Memory B cell (primary cell): ENCODE measurements around the gene CP.

Source experiments
- ATAC-seq: fragments of 150-1000 bp; cut with Tn5 transposase; 2 replicates; pipeline ENCODE4 v1.10.0; 2021; ENCODE audit warnings: low read depth, mild to moderate bottlenecking, moderate library complexity
- DNase-seq, 2 donors: peaks; one replicate each; pipeline ENCODE4 v3.0.0; 2022; ENCODE audit warnings: low spot score in 2 of 2
- H3K27ac Mint-ChIP-seq: one replicate; pipeline ENCODE4 v1.8.0; 2022; ENCODE audit warnings: mild to moderate bottlenecking, moderate library complexity, mixed read lengths
- H3K27me3 Mint-ChIP-seq: one replicate; pipeline ENCODE4 v1.8.0; 2022; ENCODE audit warnings: mixed read lengths
- H3K36me3 Mint-ChIP-seq: one replicate; pipeline ENCODE4 v1.8.0; 2022; ENCODE audit warnings: mild to moderate bottlenecking, mixed read lengths
- H3K4me1 Mint-ChIP-seq: one replicate; pipeline ENCODE4 v1.8.0; 2022; ENCODE audit warnings: mixed read lengths
- H3K4me3 Mint-ChIP-seq: one replicate; pipeline ENCODE4 v1.8.0; 2022; ENCODE audit warnings: mild to moderate bottlenecking, moderate library complexity, mixed read lengths
- H3K9me3 Mint-ChIP-seq: one replicate; pipeline ENCODE4 v1.8.0; 2022; ENCODE audit warnings: mixed read lengths

CP gene

DNA sequence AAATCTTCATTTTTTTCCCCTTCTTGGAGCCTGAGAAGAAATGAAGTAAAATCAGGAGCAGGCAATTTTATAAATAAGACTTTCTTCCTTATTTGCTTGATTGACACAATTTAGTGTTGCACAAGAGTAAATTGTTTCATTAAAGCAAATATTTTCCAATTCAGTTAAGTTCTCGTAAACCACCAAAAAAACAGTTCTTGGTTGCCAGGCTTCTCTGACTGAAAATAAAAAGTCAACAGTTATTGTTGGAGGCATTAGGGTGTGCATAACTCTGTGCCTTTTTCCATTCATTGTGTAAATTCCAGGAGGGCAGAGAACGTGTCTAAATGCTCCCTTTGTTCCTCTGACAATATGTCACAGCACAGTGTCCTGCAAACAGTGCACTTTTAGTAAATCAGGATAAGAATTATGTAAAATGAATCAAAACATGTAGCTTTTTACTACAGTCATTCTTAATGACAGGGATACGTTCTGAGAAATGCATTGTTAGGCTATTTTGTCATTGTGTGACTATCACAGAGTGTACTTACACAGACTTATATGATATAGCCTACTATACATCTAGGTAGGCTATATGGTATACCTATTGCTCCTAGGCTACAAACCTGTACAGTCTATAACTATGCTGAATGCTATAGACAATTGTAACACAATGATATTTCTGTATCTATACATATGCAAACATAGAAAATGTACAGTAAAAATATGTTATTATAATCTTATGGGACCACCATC is at the start of gene CP:
CP (minus strand) TSS at position 47 of the 735 bp plus-strand sequence; CDS start at position 10, 37 bp downstream.
- Mint-ChIP-seq H3K27ac (no peak within 1 kb of the TSS), H3K9me3 (no peaks in the 10 kb centered on the region), H3K36me3 (no peaks in the 10 kb centered on the region), H3K4me3 (no peak within 1 kb of the TSS), H3K4me1 (peaks cover 18% of the 10 kb centered on the region), H3K27me3 (no peaks in the 10 kb centered on the region)
- ATAC-seq, result no peak
- DNase-seq, result no peak

DNA sequence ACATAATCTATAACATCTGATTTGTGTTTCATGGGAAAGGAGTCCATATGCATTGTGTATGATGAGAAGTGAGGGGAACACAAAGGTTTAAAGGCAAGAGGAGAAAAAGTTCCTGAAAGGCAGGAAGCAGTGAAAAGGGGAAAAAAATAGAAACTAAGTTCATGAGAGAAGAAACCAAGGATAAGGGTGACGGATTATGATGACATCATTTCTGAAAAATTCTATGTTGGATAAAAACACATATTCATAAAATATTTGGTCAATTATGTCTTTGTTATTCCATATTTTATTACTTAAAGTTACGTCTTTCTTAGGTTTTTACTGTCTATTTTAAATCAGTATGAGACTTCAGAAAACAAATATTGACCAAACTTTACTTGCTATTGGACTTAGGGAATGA is 48.6 kb upstream of the CP start:
- H3K4me3 Mint-ChIP-seq, result no peak overlapping the region
- ATAC-seq, result no peak
- no peak for DNase-seq
- no peaks in the 10 kb centered on the region for H3K27me3 Mint-ChIP-seq
- no peaks in the 10 kb centered on the region for H3K36me3 Mint-ChIP-seq
- H3K27ac Mint-ChIP-seq, result no peak overlapping the region
- peaks cover 14% of the 10 kb centered on the region for H3K4me1 Mint-ChIP-seq
- H3K9me3 Mint-ChIP-seq, result no peaks in the 10 kb centered on the region

DNA sequence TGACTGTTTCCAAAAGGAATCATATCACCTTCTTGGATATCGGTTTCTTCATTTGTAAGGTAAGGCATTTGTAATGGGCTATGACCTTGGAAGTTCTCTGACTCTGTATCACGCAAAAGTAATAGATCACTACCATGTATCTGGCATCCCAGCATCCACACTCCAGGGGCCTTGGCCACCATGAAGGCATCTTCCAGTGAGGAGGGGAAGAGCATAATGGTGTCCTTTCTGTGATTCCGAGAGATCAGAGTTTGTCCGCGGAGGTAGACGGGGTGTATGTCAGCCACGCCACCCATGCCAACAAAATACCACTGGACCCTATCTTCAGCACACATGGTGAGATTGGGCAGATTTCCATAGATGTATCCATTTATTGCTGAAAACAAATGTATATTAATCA is 48.1 kb upstream of the CP start:
- H3K36me3 Mint-ChIP-seq, result no peaks in the 10 kb centered on the region
- H3K27me3 Mint-ChIP-seq, result no peaks in the 10 kb centered on the region
- H3K27ac Mint-ChIP-seq, result no peak overlapping the region
- no peaks in the 10 kb centered on the region for H3K9me3 Mint-ChIP-seq
- ATAC-seq (no peak), DNase-seq (no peak)
- peaks cover 14% of the 10 kb centered on the region for H3K4me1 Mint-ChIP-seq
- H3K4me3 Mint-ChIP-seq, result no peak overlapping the region

DNA sequence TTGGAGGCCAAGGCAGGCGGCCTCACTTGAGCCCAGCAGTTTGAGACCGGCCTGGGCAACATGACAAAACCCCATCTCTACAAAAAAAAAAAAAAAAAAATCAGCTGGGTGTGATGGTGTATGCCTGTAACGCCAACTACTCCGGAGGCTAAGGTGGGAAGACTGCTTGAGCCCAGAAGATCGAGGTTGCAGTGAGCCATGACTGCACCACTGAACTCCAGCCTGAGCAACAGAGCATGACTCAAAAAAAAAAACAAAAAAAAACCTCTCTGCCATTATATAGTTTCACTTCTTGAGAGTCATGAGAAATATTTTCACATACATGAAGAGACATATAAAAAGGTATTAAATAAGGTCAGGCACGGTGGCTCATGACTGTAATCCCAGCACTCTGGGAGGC is 45.9 kb upstream of the CP start:
- H3K27ac Mint-ChIP-seq, result no peak overlapping the region
- ATAC-seq, result peak; percentile 85

DNA sequence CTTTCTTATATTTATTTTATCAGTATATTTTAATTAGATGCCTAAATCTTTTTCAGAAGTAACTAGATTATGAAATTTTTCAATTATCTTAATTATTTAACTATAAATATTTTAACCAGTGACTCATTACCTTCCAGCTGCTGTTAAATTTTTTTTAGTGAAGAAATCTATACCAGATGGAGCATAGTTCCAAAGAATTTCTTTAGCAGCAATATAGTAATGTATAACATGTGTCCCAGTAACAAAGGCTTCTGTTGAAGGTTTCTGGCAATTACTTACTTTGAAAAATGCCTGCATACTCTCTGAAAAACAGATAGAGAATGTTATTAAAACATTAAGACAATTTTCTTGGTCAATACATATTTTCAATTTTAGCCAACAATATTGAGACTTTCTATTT is 45.1 kb upstream of the CP start:
- H3K36me3 Mint-ChIP-seq, result no peaks in the 10 kb centered on the region
- no peak overlapping the region for H3K27ac Mint-ChIP-seq
- no peaks in the 10 kb centered on the region for H3K9me3 Mint-ChIP-seq
- H3K4me3 Mint-ChIP-seq, result no peak overlapping the region
- ATAC-seq (no peak), DNase-seq (no peak)
- H3K4me1 Mint-ChIP-seq, result peaks cover 30% of the 10 kb centered on the region
- H3K27me3 Mint-ChIP-seq, result no peaks in the 10 kb centered on the region

More for the DNA sequence above, 45.9 kb upstream of the CP start:
- H3K4me1 Mint-ChIP-seq, result peaks cover 31% of the 10 kb centered on the region
- no peak for DNase-seq
- no peaks in the 10 kb centered on the region for H3K27me3 Mint-ChIP-seq
- H3K4me3 Mint-ChIP-seq, result peak overlapping the region; percentile 28
- no peaks in the 10 kb centered on the region for H3K36me3 Mint-ChIP-seq
- H3K9me3 Mint-ChIP-seq, result no peaks in the 10 kb centered on the region

DNA sequence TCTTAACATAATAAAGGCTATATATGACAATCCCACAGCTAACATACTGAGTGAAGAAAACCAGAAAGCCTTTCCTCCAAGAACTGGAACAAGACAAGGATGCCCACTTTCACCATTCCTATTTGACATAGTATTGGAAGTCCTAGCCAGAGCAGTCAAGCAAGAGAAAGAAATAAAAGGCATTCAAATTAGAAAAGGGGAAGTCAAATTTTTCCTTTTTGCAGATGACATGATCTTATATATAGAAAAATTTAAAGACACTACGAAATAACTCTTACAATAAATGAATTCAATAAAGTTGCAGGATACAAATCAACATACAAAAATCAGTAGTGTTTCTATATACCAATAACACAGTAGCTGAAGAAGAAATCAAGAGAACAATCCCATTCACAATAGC is 42.2 kb upstream of the CP start:
- Mint-ChIP-seq H3K27me3 (no peaks in the 10 kb centered on the region), H3K4me3 (no peak overlapping the region), H3K36me3 (peaks cover 2% of the 10 kb centered on the region), H3K4me1 (peaks cover 27% of the 10 kb centered on the region), H3K9me3 (no peaks in the 10 kb centered on the region), H3K27ac (no peak overlapping the region)
- ATAC-seq, result no peak
- no peak for DNase-seq

DNA sequence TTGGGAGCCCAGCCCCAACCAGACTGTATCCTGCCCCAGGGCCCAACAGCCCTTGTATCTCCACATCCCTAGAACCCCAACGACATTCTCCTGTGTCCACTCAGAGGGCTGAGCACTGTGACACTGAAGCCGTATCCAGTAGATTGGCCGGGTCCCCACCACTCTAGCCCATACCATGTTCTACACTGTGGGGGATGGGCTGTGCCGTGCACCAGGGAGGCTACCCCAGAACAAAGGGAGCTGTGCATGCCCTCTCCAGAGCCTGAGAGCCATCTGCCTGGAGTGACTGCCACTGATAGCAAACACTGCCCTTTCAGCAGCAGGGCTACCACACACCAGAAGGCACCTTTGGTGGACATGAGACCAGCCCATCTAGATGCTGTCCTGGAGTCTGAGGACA is 37.1 kb upstream of the CP start:
- H3K4me3 Mint-ChIP-seq, result no peak overlapping the region
- peaks cover 2% of the 10 kb centered on the region for H3K36me3 Mint-ChIP-seq
- H3K9me3 Mint-ChIP-seq, result no peaks in the 10 kb centered on the region
- no peak overlapping the region for H3K27ac Mint-ChIP-seq
- no peaks in the 10 kb centered on the region for H3K27me3 Mint-ChIP-seq
- ATAC-seq (no peak), DNase-seq (no peak)
- peaks cover 16% of the 10 kb centered on the region for H3K4me1 Mint-ChIP-seq

DNA sequence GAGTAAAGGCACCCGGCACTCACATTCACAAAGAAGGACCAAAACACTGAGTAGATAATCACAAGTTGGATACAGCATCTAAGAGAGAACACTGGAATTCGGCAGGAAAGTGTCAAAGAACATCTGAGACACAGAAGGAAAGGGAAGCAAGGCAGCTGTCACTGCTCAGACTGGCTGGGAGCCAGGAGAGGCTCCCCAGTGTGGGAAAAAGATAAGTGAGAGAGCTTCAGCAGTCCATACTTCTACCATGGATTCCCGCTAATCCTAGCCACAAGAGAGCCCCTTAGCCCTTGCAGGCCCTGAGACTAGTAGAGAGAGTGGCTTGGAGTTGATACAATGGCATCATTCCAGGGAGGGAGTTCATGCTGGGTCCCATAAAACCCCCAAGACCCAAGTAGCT is 36.7 kb upstream of the CP start:
- ATAC-seq (no peak), DNase-seq (no peak)
- peaks cover 12% of the 10 kb centered on the region for H3K4me1 Mint-ChIP-seq
- no peak overlapping the region for H3K27ac Mint-ChIP-seq
- no peaks in the 10 kb centered on the region for H3K27me3 Mint-ChIP-seq
- no peak overlapping the region for H3K4me3 Mint-ChIP-seq
- H3K9me3 Mint-ChIP-seq, result no peaks in the 10 kb centered on the region
- H3K36me3 Mint-ChIP-seq, result peaks cover 2% of the 10 kb centered on the region

DNA sequence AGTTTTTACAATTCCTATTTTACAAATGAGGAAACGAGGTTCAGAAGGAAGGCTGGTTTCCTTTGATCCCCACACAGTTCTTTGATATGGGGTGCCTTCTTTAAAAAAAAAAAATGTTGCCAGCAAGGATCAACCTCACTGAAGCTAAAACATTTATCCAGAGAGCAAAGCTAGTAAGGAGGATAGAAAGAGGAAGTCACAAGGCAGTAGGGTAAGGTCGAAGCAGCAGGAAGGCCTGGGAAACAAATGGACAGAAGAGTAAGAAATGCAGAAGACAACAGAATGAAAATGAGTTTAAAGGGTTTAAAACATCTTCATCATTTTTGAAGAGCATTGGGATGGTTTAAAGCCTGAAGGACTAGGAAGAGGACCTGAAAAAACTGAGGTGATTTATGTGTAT is 30.6 kb upstream of the CP start:
- H3K9me3 Mint-ChIP-seq, result no peaks in the 10 kb centered on the region
- H3K27me3 Mint-ChIP-seq, result no peaks in the 10 kb centered on the region
- ATAC-seq, result no peak
- no peak for DNase-seq
- H3K36me3 Mint-ChIP-seq, result no peaks in the 10 kb centered on the region
- no peak overlapping the region for H3K27ac Mint-ChIP-seq
- H3K4me1 Mint-ChIP-seq, result peaks cover 18% of the 10 kb centered on the region
- H3K4me3 Mint-ChIP-seq, result no peak overlapping the region

DNA sequence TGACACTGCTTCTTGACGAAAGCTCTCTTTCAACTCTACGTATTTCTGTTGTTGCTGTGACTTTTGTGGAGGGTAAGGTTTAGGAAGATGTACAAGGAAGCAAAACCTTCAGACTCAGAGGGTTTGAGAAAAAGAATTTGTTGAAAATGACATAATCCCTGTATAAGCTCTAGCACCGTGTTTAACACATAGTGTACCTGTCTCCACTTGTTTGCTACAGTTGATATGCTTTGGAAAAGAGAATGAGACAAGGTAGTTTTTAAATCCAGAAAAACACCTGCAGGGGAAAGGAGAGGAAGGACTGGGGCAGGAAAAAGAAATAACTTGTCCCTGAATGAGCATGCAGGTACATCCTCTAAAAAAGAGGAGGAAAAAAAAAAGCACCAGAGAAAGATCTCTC is 29.6 kb upstream of the CP start:
- Mint-ChIP-seq H3K27me3 (no peaks in the 10 kb centered on the region), H3K4me3 (no peak overlapping the region), H3K9me3 (no peaks in the 10 kb centered on the region), H3K36me3 (no peaks in the 10 kb centered on the region), H3K27ac (no peak overlapping the region), H3K4me1 (peaks cover 25% of the 10 kb centered on the region)
- ATAC-seq (no peak), DNase-seq (no peak)

DNA sequence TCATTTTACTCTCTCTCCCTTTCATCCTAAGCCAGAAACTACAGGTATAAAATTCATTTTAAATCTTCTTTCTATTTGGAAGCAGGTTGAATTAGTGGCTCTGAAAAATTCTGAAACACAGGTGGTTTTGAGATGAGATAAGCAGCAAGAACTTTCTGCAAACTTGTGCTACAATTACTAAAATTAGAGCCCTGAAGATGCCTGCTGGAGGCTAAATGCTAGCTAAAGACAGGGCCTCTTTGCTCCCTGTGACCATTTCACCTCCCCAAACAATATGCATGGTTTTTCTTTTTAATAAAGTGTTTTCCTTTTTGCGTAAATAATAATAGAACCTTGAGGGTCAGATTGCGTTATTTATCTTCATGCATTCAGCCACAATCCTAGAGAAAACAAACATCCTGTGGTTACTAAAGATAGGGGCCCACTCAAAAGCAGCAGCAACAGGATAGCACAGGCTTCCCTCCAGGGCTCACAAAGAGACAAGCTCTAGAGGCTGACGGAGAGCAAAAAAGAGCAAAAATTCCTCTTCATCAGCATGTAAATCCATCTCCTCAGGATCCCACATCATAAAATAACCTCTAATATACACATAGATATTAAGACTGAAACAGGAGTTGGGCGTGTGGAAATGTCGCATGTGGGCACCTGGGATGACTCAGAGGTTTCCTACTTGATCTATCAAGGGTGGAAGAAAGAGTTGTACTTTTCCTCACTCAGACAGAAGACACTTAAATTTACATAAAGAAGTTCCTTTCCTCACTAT is 26.5 kb upstream of the CP start:
- Mint-ChIP-seq H3K27me3 (no peaks in the 10 kb centered on the region), H3K27ac (peak overlapping the region; percentile 66), H3K4me1 (peaks cover 42% of the 10 kb centered on the region), H3K36me3 (no peaks in the 10 kb centered on the region), H3K9me3 (no peaks in the 10 kb centered on the region), H3K4me3 (no peak overlapping the region)
- DNase-seq, result no peak
- ATAC-seq, result peak; percentile 42

DNA sequence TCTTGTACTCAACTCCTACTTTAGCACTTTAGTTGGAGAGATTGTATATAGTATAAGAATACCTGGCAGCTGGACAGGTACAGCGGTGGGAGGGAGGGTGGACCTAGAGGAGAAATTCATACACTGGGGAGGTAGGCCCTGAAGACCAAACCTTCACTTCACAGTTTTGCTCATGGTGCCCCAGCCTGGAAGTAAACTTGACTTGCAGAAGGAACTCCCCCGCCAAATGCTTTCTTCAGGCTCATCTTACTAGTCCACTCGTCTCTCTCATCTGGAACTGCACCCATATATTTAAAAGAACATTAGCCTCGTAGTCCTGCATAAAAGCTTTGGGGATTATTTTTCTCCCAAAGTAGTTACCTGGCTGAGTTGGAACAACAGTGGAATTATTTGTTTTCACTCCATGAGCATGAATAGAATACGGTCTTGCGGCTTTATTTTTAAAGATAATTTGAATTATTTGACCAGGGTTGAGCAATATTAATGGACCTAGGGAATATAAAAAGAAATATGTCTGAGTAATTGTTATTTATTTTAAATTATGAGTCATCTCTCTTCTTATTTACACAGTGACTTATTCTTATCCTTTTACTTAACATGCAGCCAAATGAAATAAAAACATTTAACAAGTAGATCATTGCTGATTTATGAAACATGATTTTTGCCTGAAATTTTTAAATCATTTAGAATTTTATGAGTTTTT is 25.5 kb upstream of the CP start:
- ATAC-seq (no peak), DNase-seq (no peak)
- H3K4me3 Mint-ChIP-seq, result no peak overlapping the region
- no peaks in the 10 kb centered on the region for H3K27me3 Mint-ChIP-seq
- no peaks in the 10 kb centered on the region for H3K36me3 Mint-ChIP-seq
- H3K9me3 Mint-ChIP-seq, result no peaks in the 10 kb centered on the region
- no peak overlapping the region for H3K27ac Mint-ChIP-seq
- H3K4me1 Mint-ChIP-seq, result peaks cover 42% of the 10 kb centered on the region

DNA sequence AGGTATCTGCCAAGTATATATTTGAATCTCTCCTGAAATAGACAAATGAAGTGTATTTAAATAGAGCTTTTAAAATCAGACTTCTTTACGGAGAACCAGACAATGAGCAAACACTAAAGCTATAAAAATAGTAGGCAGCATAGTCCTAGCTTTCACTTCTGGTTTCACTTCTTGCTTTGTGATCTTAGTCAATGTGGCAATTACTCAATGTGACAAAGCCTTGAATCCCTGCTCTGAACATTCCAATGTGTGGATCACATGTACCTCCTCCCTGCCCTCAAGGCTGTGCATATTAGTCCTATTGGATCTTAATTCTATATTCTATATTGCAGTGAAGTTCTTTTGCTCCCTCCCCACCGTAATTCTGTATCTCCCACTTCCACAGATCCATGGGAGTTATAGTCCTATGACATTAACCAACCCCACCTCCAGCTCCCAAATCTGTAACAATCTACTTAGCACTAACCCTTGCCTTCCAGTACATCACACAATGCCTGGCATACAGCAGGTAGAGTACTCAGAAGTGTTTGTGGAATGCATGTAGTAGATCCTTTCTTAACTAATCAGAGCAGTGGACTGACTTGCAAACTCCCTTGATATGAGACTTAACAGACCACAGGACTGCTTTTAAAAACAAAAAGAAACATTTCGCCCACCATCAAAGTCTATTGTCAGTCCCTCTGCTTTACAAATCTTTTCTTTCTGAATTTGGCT is 24.3 kb upstream of the CP start:
- Mint-ChIP-seq H3K36me3 (no peaks in the 10 kb centered on the region), H3K4me3 (peak overlapping the region; percentile 72), H3K27ac (peak overlapping the region; percentile 92), H3K27me3 (no peaks in the 10 kb centered on the region), H3K4me1 (peaks cover 42% of the 10 kb centered on the region), H3K9me3 (no peaks in the 10 kb centered on the region)
- ATAC-seq (peak; percentile 72), DNase-seq (no peak)

DNA sequence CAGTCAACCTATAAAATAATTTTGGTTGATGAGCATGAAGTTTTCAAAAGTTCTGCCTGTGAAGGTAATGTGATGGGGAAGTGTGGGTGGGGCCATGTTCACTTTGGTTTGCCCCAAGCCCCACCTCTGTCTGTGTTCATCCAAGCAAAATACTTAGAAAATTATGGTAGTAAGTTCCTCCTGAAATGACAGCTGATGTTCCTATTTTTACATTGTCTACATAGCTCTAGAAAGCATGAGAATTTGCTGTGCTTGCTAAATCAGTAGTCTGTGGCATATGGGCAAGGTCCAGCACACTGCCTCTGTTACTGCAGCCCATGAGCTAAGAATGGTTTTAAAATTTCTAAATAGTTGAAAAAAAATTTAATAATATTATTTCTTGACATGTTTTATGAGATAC is 21.9 kb upstream of the CP start:
- ATAC-seq (peak; percentile 86), DNase-seq (no peak)
- no peaks in the 10 kb centered on the region for H3K27me3 Mint-ChIP-seq
- no peaks in the 10 kb centered on the region for H3K9me3 Mint-ChIP-seq
- H3K4me3 Mint-ChIP-seq, result no peak overlapping the region
- H3K27ac Mint-ChIP-seq, result no peak overlapping the region
- no peaks in the 10 kb centered on the region for H3K36me3 Mint-ChIP-seq
- peaks cover 36% of the 10 kb centered on the region for H3K4me1 Mint-ChIP-seq
